Measurements from ENCODE around the gene EIF4EBP2.

EIF4EBP2 gene, protein sequence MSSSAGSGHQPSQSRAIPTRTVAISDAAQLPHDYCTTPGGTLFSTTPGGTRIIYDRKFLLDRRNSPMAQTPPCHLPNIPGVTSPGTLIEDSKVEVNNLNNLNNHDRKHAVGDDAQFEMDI

GRCh38 chr10:70404036-70404786 is at the start of gene EIF4EBP2:
EIF4EBP2 (plus strand) TSS chr10:70404145; CDS start chr10:70404402, 257 bp downstream.
- peak; percentile 98 for DNase-seq (ENCODE audit: low read depth)

GRCh38 chr10:70354556-70354955 is 49.4 kb upstream of the EIF4EBP2 start:
- no peak for DNase-seq (ENCODE audit: low read depth)

- DNase-seq (ENCODE audit: low read depth) = no peak
Measured at GRCh38 chr10:70355051-70356021, 48.6 kb upstream of the EIF4EBP2 start.

GRCh38 chr10:70357565-70357964 is 46.4 kb upstream of the EIF4EBP2 start:
- no peak for DNase-seq (ENCODE audit: low read depth)

DNA sequence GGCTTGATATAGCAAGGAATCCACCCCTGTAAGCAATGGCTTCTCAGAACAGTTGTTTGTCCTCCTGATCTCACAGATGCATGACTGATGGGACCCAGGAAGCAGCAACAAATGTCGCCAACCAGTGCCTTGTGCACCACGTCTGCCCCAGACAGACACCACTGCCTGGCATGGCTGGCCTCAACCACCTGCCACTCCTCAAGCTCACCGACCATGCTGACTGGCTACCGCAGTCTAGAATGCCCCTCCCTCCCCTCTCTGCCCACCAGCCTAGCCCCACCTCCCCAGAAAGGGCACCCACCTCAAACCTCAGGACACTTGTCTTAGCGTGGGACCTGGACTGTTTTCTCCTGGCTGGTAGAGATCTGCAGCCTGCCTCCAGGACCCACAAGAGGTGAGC is 45.5 kb upstream of the EIF4EBP2 start:
- DNase-seq (ENCODE audit: low read depth) = no peak

GRCh38 chr10:70359017-70359550 is 44.9 kb upstream of the EIF4EBP2 start:
- DNase-seq (ENCODE audit: low read depth) = no peak

GRCh38 chr10:70360215-70360614 is 43.7 kb upstream of the EIF4EBP2 start:
- DNase-seq (ENCODE audit: low read depth) = no peak

GRCh38 chr10:70362328-70362727 is 41.6 kb upstream of the EIF4EBP2 start:
- no peak for DNase-seq (ENCODE audit: low read depth)

DNA sequence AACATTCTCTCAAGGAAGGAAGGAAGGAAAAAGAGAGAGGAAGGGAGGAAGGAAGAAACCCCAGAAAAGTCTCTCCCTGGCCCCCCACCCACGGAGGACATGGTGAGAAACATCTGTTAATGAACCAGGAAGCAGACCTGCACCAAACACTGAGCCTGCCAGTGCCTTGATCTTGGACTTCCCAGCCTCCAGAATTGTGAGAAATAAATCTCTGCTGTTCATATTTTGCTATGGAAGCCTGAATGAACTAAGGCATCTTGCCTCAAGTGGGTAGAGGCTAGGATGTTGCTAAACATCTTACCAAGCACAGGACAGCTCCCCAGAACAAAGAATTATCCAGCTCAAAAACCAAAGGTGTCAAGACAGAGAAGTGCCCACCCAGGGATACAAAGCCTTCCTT is 40.7 kb upstream of the EIF4EBP2 start:
- DNase-seq (ENCODE audit: low read depth) = no peak

DNA sequence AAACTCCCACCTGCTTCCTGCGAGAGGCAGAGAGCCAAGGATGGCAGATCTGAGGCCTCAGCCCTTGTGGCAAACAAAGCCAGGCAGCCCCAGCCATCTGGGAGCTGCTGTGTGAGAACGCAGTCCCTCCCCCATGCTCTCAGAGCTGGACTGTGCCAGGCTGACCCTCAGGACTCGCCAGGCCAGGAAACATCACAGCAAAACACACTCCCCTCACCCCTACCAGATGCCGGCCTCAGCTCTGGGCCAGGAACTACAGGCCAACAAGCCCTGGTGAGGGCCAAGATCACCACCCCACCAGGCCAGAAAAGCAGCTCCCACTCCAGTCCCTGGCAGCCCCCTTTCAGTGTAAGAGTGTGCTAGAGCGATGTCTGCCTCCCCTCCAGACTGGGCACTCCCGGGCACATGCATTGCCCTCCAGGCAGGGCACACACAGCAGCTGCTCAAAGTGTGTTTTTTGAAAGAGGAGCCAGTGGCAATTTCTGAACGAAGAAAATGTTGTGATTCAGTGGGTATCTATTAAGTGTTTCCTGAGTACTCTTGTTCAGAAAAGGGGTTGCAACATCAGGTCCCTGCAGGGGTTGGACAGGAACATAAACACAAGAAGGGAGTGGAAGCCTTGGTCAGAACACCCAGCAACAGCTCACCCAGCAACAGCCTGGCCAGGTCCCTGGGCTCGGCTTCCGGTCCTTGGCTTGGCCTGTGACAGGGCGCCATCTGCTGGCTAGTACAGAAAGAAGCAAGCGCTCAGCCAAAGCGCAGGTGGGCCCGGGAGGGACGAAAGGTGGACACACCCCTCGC is 39.8 kb upstream of the EIF4EBP2 start:
- peak; percentile 76 for DNase-seq (ENCODE audit: low read depth)

- no peak for DNase-seq (ENCODE audit: low read depth)
Measured at GRCh38 chr10:70364772-70365091, 39.2 kb upstream of the EIF4EBP2 start.

- DNase-seq (ENCODE audit: low read depth) = no peak
Measured at GRCh38 chr10:70367195-70367796, 36.6 kb upstream of the EIF4EBP2 start.

DNA sequence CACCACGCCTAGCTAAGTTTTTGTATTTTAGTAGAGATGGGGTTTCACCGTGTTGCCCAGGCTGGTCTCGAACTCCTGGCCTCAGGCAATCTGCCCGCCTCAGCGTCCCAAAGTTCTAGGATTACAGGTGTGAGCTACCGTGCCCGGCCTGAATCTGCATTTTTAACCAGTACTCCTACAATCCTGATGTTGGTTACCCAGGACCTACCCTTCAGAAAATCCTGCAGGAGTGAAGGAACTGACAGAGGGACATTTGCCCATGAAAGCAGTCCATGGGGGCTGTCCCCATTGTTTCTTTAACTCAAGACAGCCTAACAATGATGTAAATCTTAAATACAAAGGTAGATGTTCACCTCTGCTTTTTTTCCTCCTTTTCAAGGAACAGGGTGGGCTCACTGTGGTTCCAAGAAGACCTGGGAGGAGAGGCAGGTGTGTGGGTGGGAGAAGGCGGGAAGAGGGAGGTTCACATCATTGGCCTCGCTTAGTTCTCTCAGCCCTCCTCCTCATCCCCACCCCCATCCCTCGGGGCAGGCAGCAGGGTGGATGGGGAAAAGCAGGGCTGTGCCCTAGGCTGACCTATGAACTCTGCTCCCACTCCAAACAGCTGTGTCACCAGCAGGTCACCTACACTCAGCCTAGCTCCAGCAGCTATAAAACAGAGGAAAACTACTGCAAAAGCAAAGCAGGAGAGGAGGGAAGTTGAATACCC is 35.0 kb upstream of the EIF4EBP2 start:
- DNase-seq (ENCODE audit: low read depth) = no peak

DNA sequence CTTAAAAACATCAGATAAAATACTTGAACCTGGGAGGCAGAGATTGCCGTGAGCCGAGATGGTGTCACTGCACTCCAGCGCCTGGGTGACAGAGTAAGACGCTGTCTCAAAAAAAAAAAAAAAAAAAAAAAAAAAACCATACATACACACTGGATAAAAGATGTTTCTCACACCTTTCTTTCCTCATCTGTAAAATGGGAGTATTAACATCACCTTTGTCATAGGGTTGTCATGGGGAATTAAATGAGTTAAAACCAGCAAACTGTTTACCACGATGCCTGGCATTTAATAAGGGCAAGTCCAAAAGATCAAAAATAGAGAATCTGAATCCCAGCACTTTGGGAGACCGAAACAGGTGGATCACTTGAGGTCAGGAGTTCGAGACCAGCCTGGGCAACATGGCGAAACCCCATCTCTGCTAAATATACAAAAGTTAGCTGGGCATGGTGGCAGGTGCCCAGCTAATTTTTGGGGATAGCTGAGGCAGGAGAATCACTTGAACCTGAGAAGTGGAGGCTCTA is 34.4 kb upstream of the EIF4EBP2 start:
- no peak for DNase-seq (ENCODE audit: low read depth)

DNA sequence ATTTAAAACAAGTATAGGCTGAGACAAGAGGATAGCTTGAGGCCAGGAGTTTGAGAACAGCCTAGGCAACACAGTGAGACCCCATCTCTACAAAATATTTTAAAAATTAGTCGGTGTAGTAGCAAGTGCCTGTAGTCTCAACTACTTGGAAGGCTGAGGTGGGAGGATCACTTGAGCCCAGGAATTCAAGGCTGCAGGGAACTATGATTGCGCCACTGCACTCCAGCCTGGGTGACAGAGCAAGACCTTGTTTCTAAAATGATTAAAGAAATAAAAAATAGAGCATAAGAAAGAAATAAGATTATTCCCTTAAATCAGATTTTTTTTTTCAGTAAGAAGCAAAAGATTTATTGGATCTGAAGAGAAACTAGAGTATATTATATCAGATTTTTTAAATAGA is 33.2 kb upstream of the EIF4EBP2 start:
- no peak for DNase-seq (ENCODE audit: low read depth)

DNA sequence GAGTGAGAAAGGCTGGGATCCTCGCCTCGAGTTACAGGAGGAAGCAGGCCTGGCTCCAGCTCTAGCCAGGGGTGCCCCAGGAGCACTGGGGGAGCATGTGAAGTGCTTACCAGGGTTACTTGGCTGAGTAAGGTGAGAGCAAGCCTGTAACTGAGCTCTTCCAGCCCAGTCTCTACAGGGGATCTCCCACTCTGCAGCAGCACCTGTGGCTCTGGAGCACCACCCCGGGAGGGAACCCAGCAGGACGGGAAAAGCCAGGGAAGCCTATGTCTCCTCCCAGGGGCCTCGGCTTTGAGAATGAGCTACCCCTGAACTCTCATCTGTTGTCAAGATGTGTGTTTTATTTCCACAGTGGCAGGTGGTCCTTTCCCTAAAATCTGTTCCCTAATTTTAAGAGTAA is 32.1 kb upstream of the EIF4EBP2 start:
- no peak for DNase-seq (ENCODE audit: low read depth)

GRCh38 chr10:70374775-70375614 is 28.9 kb upstream of the EIF4EBP2 start:
- no peak for DNase-seq (ENCODE audit: low read depth)

- no peak for DNase-seq (ENCODE audit: low read depth)
Measured at GRCh38 chr10:70376436-70377378, 27.2 kb upstream of the EIF4EBP2 start.
